Peyer's patch (tissue), 4 donors: ENCODE measurements around the gene NRG4. TPM values are rescaled to one million over a fixed set of nuclear protein-coding genes. Genes with fewer than 3 reads are reported as not detected.

Experiments
- DNase-seq, 3 donors: peaks; one replicate each; pipeline ENCODE4 v3.0.0-alpha.2; 2017 to 2019
- H3K27ac ChIP-seq, 4 donors: fragments of 200-600 bp; sonication (generic); one replicate each; pipeline ENCODE4 v1.5.1; 2016 to 2019
- H3K27me3 ChIP-seq, 2 donors: fragments of 200-600 bp; sonication (generic); one replicate each; pipeline ENCODE4 v1.5.1; 2019
- H3K36me3 ChIP-seq, 3 donors: fragments of 200-600 bp; sonication (generic); one replicate each; pipeline ENCODE4 v1.5.1; 2016 to 2019
- H3K4me1 ChIP-seq, 4 donors: fragments of 200-600 bp; sonication (generic); one replicate each; pipeline ENCODE4 v1.5.1; 2016 to 2019
- H3K4me3 ChIP-seq, 4 donors: fragments of 200-600 bp; sonication (generic); 1 replicate in 3 of 4; 2 replicates in 1 of 4; pipeline ENCODE4 v1.5.1; 2016 to 2019; ENCODE audit warnings: mild to moderate bottlenecking in 1 of 4
- H3K9me3 ChIP-seq, 4 donors: fragments of 200-600 bp; sonication (generic); one replicate each; pipeline ENCODE4 v1.5.1; 2016 to 2019; ENCODE audit warnings: mild to moderate bottlenecking in 1 of 4
- CTCF ChIP-seq, 6 experiments: fragments of 450-650 bp in 4 of 6; fragments of 200-600 bp in 2 of 6; sonication (generic) in 1 of 6; IDR thresholded peaks; one replicate each; pipeline ENCODE4 v1.5.1; 2017 to 2019; ENCODE audit warnings: antibody characterized with exemption in 6 of 6, mild to moderate bottlenecking in 3 of 6, moderate library complexity in 1 of 6
- POLR2A ChIP-seq, 2 donors: fragments of 450-650 bp; IDR thresholded peaks; one replicate each; pipeline ENCODE4 v1.5.1; 2017; ENCODE audit warnings: antibody characterized with exemption in 2 of 2, mild to moderate bottlenecking in 2 of 2, moderate library complexity in 2 of 2
- total RNA-seq, 4 donors: library from RNA; depleted of rRNA; stranded (reverse); fragments of >200 nt; gene quantifications; one replicate each; pipeline ENCODE4 v1.1.0, GENCODE V29; 2016

Gene NRG4
- total RNA-seq: not detected

- Histone ChIP-seq H3K9me3 (no peaks in the 10 kb centered on the region), H3K27ac (no peak within 1 kb of the TSS), H3K36me3 (no peaks in the 10 kb centered on the region), H3K4me3 (no peak within 1 kb of the TSS), H3K27me3 (no peaks in the 10 kb centered on the region), H3K4me1 (no peaks in the 10 kb centered on the region)
- no peak for DNase-seq
- TF ChIP-seq POLR2A (IDR thresholded peaks at IDR 0.05): no peak
- TF ChIP-seq CTCF (IDR thresholded peaks at IDR 0.05): no peak
Observed at GRCh38 chr15:76011627-76012551, at the start of gene NRG4. Gene NRG4, minus strand, starts transcription at chr15:76012424. Its CDS starts 1,194 bp downstream, at chr15:76011230.

DNA sequence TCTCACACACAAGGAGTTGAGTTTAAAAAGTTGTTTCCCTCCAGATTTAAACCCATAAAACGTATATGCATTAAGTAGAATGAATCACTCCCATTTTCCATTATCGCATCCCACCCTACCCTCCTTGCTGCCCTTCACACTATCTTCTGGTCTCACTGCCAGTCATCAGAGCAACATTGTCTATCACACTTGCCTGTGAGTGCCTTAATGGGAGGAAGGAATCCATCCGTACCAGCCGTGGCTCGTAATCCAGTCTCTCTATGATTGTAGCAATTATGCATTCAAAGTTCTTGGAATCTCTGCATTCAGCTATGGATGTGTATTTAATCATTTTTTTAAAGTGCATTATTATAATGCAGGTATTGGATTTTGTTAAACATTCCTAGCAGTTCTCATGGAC is 49.5 kb upstream of the NRG4 start:
- H3K27ac ChIP-seq: no peak overlapping the region
- TF ChIP-seq CTCF (IDR thresholded peaks at IDR 0.05): no peak
- TF ChIP-seq POLR2A (IDR thresholded peaks at IDR 0.05): no peak
- H3K4me3 ChIP-seq: no peak overlapping the region
- no peaks in the 10 kb centered on the region for H3K27me3 ChIP-seq
- H3K4me1 ChIP-seq: peaks cover 0 to 9% (median 3%) of the 10 kb centered on the region in 4 donors
- no peak for DNase-seq
- H3K36me3 ChIP-seq: no peaks in the 10 kb centered on the region
- no peaks in the 10 kb centered on the region for H3K9me3 ChIP-seq

- Histone ChIP-seq H3K4me3 (peak overlapping the region; percentile 27 to 71 (median 62)), H3K27me3 (no peaks in the 10 kb centered on the region)
Observed at GRCh38 chr15:76060118-76060989, 48.1 kb upstream of the NRG4 start.

GRCh38 chr15:76059320-76060117 is 47.3 kb upstream of the NRG4 start, which contains the start of gene TMEM266:
Gene TMEM266, plus strand, starts transcription at chr15:76059985. Its CDS starts 74,279 bp downstream, at chr15:76134264.
- Histone ChIP-seq H3K27me3 (no peaks in the 10 kb centered on the region), H3K4me1 (peaks cover 0 to 9% (median 3%) of the 10 kb centered on the region in 4 donors), H3K4me3 (peak within 1 kb of the TSS; percentile 39 to 71 (median 62)), H3K9me3 (no peaks in the 10 kb centered on the region), H3K36me3 (no peaks in the 10 kb centered on the region), H3K27ac (peak within 1 kb of the TSS in 1 of 4 donors; percentile 34)
- DNase-seq: peak in 2 of 3 donors; percentile 47 to 53
- TF ChIP-seq POLR2A (IDR thresholded peaks at IDR 0.05) (no peak), CTCF (IDR thresholded peaks at IDR 0.05) (no peak)

More at GRCh38 chr15:76060118-76060989, 48.1 kb upstream of the NRG4 start:
- H3K27ac ChIP-seq: no peak overlapping the region
- H3K9me3 ChIP-seq: no peaks in the 10 kb centered on the region
- TF ChIP-seq CTCF (IDR thresholded peaks at IDR 0.05): no peak
- TF ChIP-seq POLR2A (IDR thresholded peaks at IDR 0.05): no peak
- H3K36me3 ChIP-seq: no peaks in the 10 kb centered on the region
- no peak for DNase-seq
- H3K4me1 ChIP-seq: peaks cover 0 to 9% (median 3%) of the 10 kb centered on the region in 4 donors
